ENCODE data around the gene AGPAT1.

AGPAT1 gene

DNA sequence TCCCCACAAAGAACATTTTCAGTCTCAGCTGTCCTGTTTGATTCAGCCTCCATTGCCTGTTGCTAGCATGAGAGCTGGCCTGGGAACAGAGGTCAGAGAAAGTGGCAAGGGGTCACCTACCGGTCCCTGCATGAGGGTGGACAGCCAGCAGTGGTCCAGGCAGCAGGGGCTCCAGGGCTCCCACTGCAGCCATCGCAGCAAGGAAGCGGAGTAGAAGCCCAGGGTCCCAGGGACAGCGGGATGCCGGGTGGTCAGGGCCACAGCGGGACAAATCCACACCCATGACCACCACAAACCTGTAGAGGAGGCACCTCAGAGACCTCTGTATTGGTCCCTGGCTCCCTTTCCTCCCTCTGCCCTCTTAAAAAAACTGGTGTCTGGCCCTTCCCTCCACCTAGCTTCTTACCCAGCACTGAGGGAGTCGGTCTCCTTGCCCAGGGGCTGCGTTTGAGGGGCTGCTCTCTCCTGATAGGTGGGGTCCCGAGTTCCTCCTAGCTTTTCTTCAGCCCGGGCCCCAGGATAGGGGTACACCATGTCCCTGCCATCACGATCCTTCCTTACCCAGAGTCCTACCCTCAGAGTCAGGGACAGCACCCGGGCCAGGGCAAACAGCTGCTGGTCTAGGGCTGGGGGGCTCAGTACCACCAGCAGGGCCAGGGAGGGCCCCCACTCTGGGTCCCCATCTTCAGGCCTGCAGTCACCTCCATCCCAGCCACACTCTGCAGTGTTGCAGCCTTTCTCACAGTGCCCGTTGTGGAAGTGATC is 25.0 kb upstream of the AGPAT1 start:
- in situ Hi-C loops (cut with MboI; ENCODE audit: low sequenced_read_pairs, unreplicated experiment): no loop called here
- TF ChIP-seq, protein P1, sequence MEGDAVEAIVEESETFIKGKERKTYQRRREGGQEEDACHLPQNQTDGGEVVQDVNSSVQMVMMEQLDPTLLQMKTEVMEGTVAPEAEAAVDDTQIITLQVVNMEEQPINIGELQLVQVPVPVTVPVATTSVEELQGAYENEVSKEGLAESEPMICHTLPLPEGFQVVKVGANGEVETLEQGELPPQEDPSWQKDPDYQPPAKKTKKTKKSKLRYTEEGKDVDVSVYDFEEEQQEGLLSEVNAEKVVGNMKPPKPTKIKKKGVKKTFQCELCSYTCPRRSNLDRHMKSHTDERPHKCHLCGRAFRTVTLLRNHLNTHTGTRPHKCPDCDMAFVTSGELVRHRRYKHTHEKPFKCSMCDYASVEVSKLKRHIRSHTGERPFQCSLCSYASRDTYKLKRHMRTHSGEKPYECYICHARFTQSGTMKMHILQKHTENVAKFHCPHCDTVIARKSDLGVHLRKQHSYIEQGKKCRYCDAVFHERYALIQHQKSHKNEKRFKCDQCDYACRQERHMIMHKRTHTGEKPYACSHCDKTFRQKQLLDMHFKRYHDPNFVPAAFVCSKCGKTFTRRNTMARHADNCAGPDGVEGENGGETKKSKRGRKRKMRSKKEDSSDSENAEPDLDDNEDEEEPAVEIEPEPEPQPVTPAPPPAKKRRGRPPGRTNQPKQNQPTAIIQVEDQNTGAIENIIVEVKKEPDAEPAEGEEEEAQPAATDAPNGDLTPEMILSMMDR (IDR thresholded peaks at IDR 0.05; ENCODE audit: borderline replicate concordance, control extremely low read depth, extremely low read depth, insufficient read depth, missing control alignments): no peak
- DNase-seq (ENCODE audit: low spot score): no peak

DNA sequence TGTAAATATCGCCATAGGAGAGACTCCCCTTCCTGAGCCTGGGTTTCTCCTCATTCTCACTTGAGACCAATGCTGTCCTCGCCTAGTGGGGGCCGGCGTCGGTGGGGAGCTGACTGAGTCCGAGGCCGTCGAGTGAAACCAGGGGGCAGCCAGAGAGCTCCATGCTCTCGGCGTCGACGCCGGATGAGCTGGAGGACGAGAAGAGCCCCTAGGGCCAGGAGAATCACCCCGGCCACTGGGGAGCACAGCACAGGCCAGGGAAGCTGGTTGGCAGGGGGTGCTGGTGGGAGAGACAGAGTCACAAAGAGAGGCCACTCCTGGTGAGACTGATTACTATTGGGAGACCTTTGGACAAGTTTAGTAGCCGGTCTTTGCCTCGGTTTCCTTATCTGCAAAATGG is 23.0 kb upstream of the AGPAT1 start:
- in situ Hi-C loops (cut with MboI; ENCODE audit: low sequenced_read_pairs, unreplicated experiment): no loop called here
- no peak for DNase-seq (ENCODE audit: low spot score)
- TF ChIP-seq, protein P1 (IDR thresholded peaks at IDR 0.05; ENCODE audit: borderline replicate concordance, control extremely low read depth, extremely low read depth, insufficient read depth, missing control alignments): no peak

DNA sequence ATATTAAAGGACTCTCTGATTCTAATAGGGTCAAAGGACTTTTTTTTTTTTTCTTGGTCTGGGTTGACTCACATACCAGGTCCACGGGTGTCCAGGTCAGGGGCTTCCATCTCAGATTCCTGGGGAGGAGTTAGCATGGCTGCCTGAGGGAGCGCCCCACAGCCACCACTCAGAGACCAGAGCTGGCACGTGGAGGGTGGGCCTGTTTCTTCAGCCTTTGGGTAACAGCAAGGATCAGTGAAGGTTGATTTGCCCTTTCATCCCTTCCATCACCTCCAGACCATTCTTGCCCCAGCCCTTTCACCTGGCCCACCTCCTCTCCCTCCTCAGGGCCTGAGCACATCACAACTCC is 22.4 kb upstream of the AGPAT1 start:
- in situ Hi-C loops (cut with MboI; ENCODE audit: low sequenced_read_pairs, unreplicated experiment): no loop called here

GRCh38 chr6:32196682-32197616 is 21.1 kb upstream of the AGPAT1 start:
- TF ChIP-seq, protein P1 (IDR thresholded peaks at IDR 0.05; ENCODE audit: borderline replicate concordance, control extremely low read depth, extremely low read depth, insufficient read depth, missing control alignments): no peak
- DNase-seq (ENCODE audit: low spot score): peak; percentile 63
- in situ Hi-C loops (cut with MboI; ENCODE audit: low sequenced_read_pairs, unreplicated experiment): no loop called here

More for the DNA sequence above, 22.4 kb upstream of the AGPAT1 start:
- TF ChIP-seq, protein P1 (IDR thresholded peaks at IDR 0.05; ENCODE audit: borderline replicate concordance, control extremely low read depth, extremely low read depth, insufficient read depth, missing control alignments): no peak
- DNase-seq (ENCODE audit: low spot score): no peak

DNA sequence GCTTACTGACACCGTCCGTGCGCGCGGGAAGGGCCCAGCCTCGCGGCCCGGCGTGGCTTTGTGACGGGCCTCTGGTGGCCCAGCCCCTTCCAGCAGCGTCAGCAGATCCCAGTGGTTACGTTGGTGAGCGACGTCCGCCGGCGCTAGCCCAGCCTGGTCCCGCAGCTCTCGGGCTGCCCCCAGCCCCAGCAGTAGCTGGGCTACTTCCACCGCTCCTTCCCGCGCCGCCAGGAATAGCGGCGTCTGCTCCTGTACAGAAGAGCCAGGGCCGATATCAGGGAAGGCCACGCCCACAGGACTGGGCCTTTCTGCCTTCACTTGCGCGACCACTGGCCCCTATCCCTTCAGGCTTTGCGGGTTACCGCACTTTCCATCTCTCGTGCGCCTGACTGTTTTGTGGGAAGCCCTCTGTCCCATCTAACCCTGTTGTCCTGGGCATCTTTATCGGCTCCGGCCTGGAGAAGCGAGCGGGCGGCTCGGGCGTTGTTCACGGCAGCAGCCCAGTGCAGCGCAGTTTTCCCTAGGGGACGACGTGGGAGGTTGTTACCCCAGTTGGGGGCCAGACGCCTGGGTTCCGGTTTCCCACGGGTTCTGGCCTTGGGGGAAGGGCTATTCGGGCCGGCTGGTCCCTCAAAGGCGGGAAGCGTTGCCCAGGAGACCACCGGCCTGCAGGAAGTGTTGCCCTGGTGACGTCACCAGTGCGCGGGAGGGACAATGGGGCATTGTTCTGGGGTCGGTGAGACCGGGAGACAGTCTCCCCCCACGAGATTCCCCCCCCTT is 20.2 kb upstream of the AGPAT1 start:
- in situ Hi-C loops (cut with MboI; ENCODE audit: low sequenced_read_pairs, unreplicated experiment): no loop called here
- DNase-seq (ENCODE audit: low spot score): peak; percentile 85
- TF ChIP-seq, protein P1 (IDR thresholded peaks at IDR 0.05; ENCODE audit: borderline replicate concordance, control extremely low read depth, extremely low read depth, insufficient read depth, missing control alignments): no peak

DNA sequence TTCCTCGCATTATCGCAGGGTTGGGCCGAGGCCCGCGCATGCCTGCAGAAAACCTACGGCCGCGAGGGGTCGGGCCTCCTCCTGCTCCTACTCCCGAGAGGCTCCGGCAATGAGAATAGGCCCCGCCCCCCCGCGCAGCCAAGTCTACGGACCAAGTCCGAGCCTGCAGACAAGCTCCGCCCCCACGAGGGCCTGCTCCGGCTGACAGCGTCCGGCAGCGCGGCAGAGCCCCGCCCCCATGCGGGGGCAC is 19.7 kb upstream of the AGPAT1 start:
- in situ Hi-C loops (cut with MboI; ENCODE audit: low sequenced_read_pairs, unreplicated experiment): no loop called here
- TF ChIP-seq, protein P1 (IDR thresholded peaks at IDR 0.05; ENCODE audit: borderline replicate concordance, control extremely low read depth, extremely low read depth, insufficient read depth, missing control alignments): peak; percentile 5
- peak; percentile 98 for DNase-seq (ENCODE audit: low spot score)

Data from GM13976 (cell line).